ENCODE measurements around the gene TIAM2.

The TIAM2 gene

DNA sequence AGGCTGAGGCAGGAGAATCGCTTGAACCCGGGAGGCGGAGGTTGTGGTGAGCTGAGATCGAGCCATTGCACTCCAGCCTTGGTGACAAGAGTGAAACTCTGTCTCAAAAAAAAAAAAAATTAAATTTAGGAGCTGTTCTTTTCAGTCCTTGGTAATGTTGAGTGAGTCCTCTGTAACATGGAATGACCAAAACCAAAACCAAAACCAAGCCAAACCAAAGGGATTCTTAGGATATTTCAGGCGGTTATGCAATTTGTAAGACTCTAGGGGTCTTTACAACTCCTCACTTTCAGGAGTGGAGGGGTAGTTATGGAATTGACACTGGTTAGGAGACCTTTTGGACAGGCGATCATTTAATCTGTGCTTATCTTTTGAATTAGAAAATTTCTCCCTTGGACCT, 15.8 kb downstream of the TIAM2 start:
- Histone ChIP-seq H3F3A (ENCODE audit: insufficient read depth, low read length) (no peaks in the 10 kb centered on the region), H3K27ac (ENCODE audit: low read length) (no peak overlapping the region), H3K9me2 (replicated peaks; ENCODE audit: insufficient read depth, low read length) (no peaks in the 10 kb centered on the region), H3K4me2 (ENCODE audit: low read depth, low read length) (no peak overlapping the region), H3K4me1 (ENCODE audit: low read length) (no peaks in the 10 kb centered on the region), H3K4me3 (ENCODE audit: low read length) (no peak overlapping the region), H3K36me3 (replicated peaks; ENCODE audit: insufficient read depth, low read length) (no peaks in the 10 kb centered on the region), H3K9ac (ENCODE audit: low read length) (no peak overlapping the region), H3K9me3 (replicated peaks; ENCODE audit: insufficient read depth, low read length) (no peaks in the 10 kb centered on the region), H3K27me3 (replicated peaks; ENCODE audit: insufficient read depth, low read length) (no peaks in the 10 kb centered on the region), H4K20me1 (ENCODE audit: insufficient read depth, low read length) (no peaks in the 10 kb centered on the region), H3K79me2 (ENCODE audit: low read length) (no peaks in the 10 kb centered on the region), H2AFZ (ENCODE audit: low read length) (no peak overlapping the region)
- TF ChIP-seq EZH2phosphoT487 (IDR thresholded peaks at IDR 0.05; ENCODE audit: low read length) (no peak), EZH2 (optimal IDR thresholded peaks at IDR 0.05; ENCODE audit: low read depth, low read length) (no peak)
- TF ChIP-seq, protein P1, sequence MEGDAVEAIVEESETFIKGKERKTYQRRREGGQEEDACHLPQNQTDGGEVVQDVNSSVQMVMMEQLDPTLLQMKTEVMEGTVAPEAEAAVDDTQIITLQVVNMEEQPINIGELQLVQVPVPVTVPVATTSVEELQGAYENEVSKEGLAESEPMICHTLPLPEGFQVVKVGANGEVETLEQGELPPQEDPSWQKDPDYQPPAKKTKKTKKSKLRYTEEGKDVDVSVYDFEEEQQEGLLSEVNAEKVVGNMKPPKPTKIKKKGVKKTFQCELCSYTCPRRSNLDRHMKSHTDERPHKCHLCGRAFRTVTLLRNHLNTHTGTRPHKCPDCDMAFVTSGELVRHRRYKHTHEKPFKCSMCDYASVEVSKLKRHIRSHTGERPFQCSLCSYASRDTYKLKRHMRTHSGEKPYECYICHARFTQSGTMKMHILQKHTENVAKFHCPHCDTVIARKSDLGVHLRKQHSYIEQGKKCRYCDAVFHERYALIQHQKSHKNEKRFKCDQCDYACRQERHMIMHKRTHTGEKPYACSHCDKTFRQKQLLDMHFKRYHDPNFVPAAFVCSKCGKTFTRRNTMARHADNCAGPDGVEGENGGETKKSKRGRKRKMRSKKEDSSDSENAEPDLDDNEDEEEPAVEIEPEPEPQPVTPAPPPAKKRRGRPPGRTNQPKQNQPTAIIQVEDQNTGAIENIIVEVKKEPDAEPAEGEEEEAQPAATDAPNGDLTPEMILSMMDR (IDR thresholded peaks at IDR 0.05; ENCODE audit: low read length): no peak
- DNase-seq: no peak

DNA sequence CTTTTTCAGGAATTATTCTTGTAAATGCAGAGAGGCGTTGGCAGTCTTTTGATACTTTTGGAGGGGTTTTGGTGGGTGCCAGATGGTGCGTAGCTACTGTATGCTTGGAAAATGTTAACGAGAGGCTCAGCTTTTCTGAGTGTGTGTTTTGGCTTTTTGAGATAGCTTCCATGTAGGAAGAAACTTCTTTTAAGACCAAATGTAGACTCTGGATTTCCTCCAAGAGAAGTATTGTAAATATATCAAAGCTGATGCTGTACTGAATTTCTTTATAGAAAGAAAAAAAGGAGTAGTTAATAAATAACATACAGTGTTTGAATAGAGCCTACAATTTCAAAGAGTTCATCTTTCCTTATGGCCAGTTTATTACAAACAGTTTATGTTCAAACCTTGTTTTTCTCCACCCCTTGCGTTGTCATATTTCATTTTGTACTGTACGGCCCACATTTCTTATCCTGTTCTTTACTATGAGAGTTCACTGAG, 16.7 kb downstream of the TIAM2 start:
- Histone ChIP-seq H3K36me3 (replicated peaks; ENCODE audit: insufficient read depth, low read length) (no peaks in the 10 kb centered on the region), H3K4me2 (ENCODE audit: low read depth, low read length) (no peak overlapping the region), H3K79me2 (ENCODE audit: low read length) (no peaks in the 10 kb centered on the region), H3K27ac (ENCODE audit: low read length) (no peak overlapping the region), H3K9ac (ENCODE audit: low read length) (no peak overlapping the region), H2AFZ (ENCODE audit: low read length) (no peak overlapping the region), H3K9me3 (replicated peaks; ENCODE audit: insufficient read depth, low read length) (no peaks in the 10 kb centered on the region), H3F3A (ENCODE audit: insufficient read depth, low read length) (no peaks in the 10 kb centered on the region), H3K4me1 (ENCODE audit: low read length) (no peaks in the 10 kb centered on the region), H3K27me3 (replicated peaks; ENCODE audit: insufficient read depth, low read length) (no peaks in the 10 kb centered on the region), H4K20me1 (ENCODE audit: insufficient read depth, low read length) (no peaks in the 10 kb centered on the region), H3K4me3 (ENCODE audit: low read length) (no peak overlapping the region), H3K9me2 (replicated peaks; ENCODE audit: insufficient read depth, low read length) (no peaks in the 10 kb centered on the region)
- TF ChIP-seq EZH2phosphoT487 (IDR thresholded peaks at IDR 0.05; ENCODE audit: low read length): no peak
- TF ChIP-seq, protein P1 (IDR thresholded peaks at IDR 0.05; ENCODE audit: low read length): no peak
- no peak for TF ChIP-seq EZH2 (optimal IDR thresholded peaks at IDR 0.05; ENCODE audit: low read depth, low read length)
- DNase-seq: no peak

DNA sequence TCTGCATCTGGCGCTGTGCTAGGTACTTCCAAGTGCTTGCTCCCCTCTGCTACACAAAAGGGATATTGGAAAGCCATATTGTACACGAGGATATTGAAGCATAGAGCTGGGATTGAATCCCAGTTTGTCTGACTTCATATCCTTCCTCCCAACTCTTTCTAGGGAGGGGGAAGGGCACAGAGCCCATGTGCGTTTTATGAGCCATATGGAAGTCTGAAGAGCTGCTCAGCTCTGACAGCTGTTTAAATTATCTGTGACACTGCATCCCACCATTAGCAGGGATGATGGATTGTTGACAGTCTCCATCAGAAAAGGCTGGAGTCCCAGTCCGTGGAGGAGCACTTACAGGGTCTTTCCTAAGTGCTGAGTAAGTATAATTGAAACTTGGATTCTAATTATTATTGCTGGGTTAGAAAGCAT, 18.4 kb downstream of the TIAM2 start:
- DNase-seq: no peak
- Histone ChIP-seq H3K36me3 (replicated peaks; ENCODE audit: insufficient read depth, low read length) (no peaks in the 10 kb centered on the region), H3K9me3 (replicated peaks; ENCODE audit: insufficient read depth, low read length) (no peaks in the 10 kb centered on the region), H3K9me2 (replicated peaks; ENCODE audit: insufficient read depth, low read length) (no peaks in the 10 kb centered on the region), H2AFZ (ENCODE audit: low read length) (no peak overlapping the region), H3K4me3 (ENCODE audit: low read length) (no peak overlapping the region), H3K4me1 (ENCODE audit: low read length) (no peaks in the 10 kb centered on the region), H3K27me3 (replicated peaks; ENCODE audit: insufficient read depth, low read length) (no peaks in the 10 kb centered on the region), H3K79me2 (ENCODE audit: low read length) (no peaks in the 10 kb centered on the region), H3F3A (ENCODE audit: insufficient read depth, low read length) (no peaks in the 10 kb centered on the region), H3K9ac (ENCODE audit: low read length) (no peak overlapping the region), H4K20me1 (ENCODE audit: insufficient read depth, low read length) (no peaks in the 10 kb centered on the region), H3K27ac (ENCODE audit: low read length) (no peak overlapping the region), H3K4me2 (ENCODE audit: low read depth, low read length) (no peak overlapping the region)
- TF ChIP-seq, protein P1 (IDR thresholded peaks at IDR 0.05; ENCODE audit: low read length): no peak
- no peak for TF ChIP-seq EZH2 (optimal IDR thresholded peaks at IDR 0.05; ENCODE audit: low read depth, low read length)
- TF ChIP-seq EZH2phosphoT487 (IDR thresholded peaks at IDR 0.05; ENCODE audit: low read length): no peak

All from MM.1S (cell line).